Measurements from ENCODE around the gene STT3B. TPM values are rescaled to one million over a fixed set of nuclear protein-coding genes. Genes with fewer than 3 reads are reported as not detected.

Gene STT3B
- total RNA-seq, 1 experiment from 2014 or later, result 155 TPM

- H3K4me3 ChIP-seq, result no peak overlapping the region
- no peaks in the 10 kb centered on the region for H3K9me2 ChIP-seq (ENCODE audit: insufficient read depth)
- H3K4me1 ChIP-seq (replicated peaks; ENCODE audit: insufficient read depth), result no peaks in the 10 kb centered on the region
- no peaks in the 10 kb centered on the region for H3K27me3 ChIP-seq (ENCODE audit: insufficient read depth, low read depth)
- CTCF ChIA-PET, result interaction anchor here (0.5 kb wide), 1 partner anchor 45 kb away, joined by 3 read pairs; no protein-coding TSS in a partner anchor
- H3K79me2 ChIP-seq (ENCODE audit: low read depth), result no peaks in the 10 kb centered on the region
- no peaks in the 10 kb centered on the region for H3K9me3 ChIP-seq (ENCODE audit: insufficient read depth, low read depth)
- no peak overlapping the region for H2AFZ ChIP-seq
- no peaks in the 10 kb centered on the region for H3F3A ChIP-seq (ENCODE audit: insufficient read depth, low read depth)
- no peak overlapping the region for H3K4me2 ChIP-seq
- TF ChIP-seq CTCF (conservative IDR thresholded peaks at IDR 0.05) (no peak), EZH2 (IDR thresholded peaks at IDR 0.05; ENCODE audit: low read depth) (no peak)
- intact Hi-C loops (cut with micrococcal nuclease; ENCODE audit: unreplicated experiment), result no loop called here
- no peaks in the 10 kb centered on the region for H3K36me3 ChIP-seq (ENCODE audit: low read depth)
- no peak for DNase-seq
- no peak overlapping the region for H3K27ac ChIP-seq
- no TSS peak for BruUV-seq (replicated peaks)
- POLR2A ChIA-PET (ENCODE audit: unreplicated experiment), result no interaction called here
- H4K20me1 ChIP-seq (ENCODE audit: insufficient read depth), result no peaks in the 10 kb centered on the region
These were observed 41.1 kb upstream of the STT3B start for GRCh38 chr3:31491660-31492059.

GRCh38 chr3:31493149-31493548 is 39.6 kb upstream of the STT3B start:
- Histone ChIP-seq H2AFZ (no peak overlapping the region), H3K9me3 (ENCODE audit: insufficient read depth, low read depth) (no peaks in the 10 kb centered on the region), H4K20me1 (ENCODE audit: insufficient read depth) (no peaks in the 10 kb centered on the region), H3K9me2 (ENCODE audit: insufficient read depth) (no peaks in the 10 kb centered on the region), H3F3A (ENCODE audit: insufficient read depth, low read depth) (no peaks in the 10 kb centered on the region), H3K27me3 (ENCODE audit: insufficient read depth, low read depth) (no peaks in the 10 kb centered on the region), H3K4me1 (replicated peaks; ENCODE audit: insufficient read depth) (no peaks in the 10 kb centered on the region), H3K79me2 (ENCODE audit: low read depth) (no peaks in the 10 kb centered on the region), H3K36me3 (ENCODE audit: low read depth) (no peaks in the 10 kb centered on the region), H3K4me3 (no peak overlapping the region), H3K27ac (no peak overlapping the region), H3K4me2 (no peak overlapping the region)
- ChIA-PET CTCF (no interaction called here), POLR2A (ENCODE audit: unreplicated experiment) (no interaction called here)
- intact Hi-C loops (cut with micrococcal nuclease; ENCODE audit: unreplicated experiment), result no loop called here
- no TSS peak for BruUV-seq (replicated peaks)
- TF ChIP-seq EZH2 (IDR thresholded peaks at IDR 0.05; ENCODE audit: low read depth), result no peak
- TF ChIP-seq CTCF (conservative IDR thresholded peaks at IDR 0.05), result no peak
- DNase-seq, result no peak

- Histone ChIP-seq H3F3A (ENCODE audit: insufficient read depth, low read depth) (no peaks in the 10 kb centered on the region), H3K4me1 (replicated peaks; ENCODE audit: insufficient read depth) (no peaks in the 10 kb centered on the region), H3K9me3 (ENCODE audit: insufficient read depth, low read depth) (no peaks in the 10 kb centered on the region), H3K27ac (no peak overlapping the region), H3K27me3 (ENCODE audit: insufficient read depth, low read depth) (no peaks in the 10 kb centered on the region), H4K20me1 (ENCODE audit: insufficient read depth) (no peaks in the 10 kb centered on the region), H3K9me2 (ENCODE audit: insufficient read depth) (no peaks in the 10 kb centered on the region), H3K4me3 (no peak overlapping the region), H3K36me3 (ENCODE audit: low read depth) (no peaks in the 10 kb centered on the region), H2AFZ (no peak overlapping the region), H3K4me2 (no peak overlapping the region), H3K79me2 (ENCODE audit: low read depth) (no peaks in the 10 kb centered on the region)
- TF ChIP-seq CTCF (conservative IDR thresholded peaks at IDR 0.05) (no peak), EZH2 (IDR thresholded peaks at IDR 0.05; ENCODE audit: low read depth) (no peak)
- DNase-seq, result no peak
- ChIA-PET CTCF (no interaction called here), POLR2A (ENCODE audit: unreplicated experiment) (no interaction called here)
- intact Hi-C loops (cut with micrococcal nuclease; ENCODE audit: unreplicated experiment), result no loop called here
- BruUV-seq (replicated peaks), result no TSS peak
These were observed 36.6 kb upstream of the STT3B start for GRCh38 chr3:31495971-31496665.
